IMR-90 (cell line): ENCODE results near the gene DNPH1.

Experiments
- BHLHE40 ChIP-seq: fragments of 150-350 bp; IDR thresholded peaks from 2 replicates; pipeline ENCODE4 v1.6.1; 2016; ENCODE audit warnings: mild to moderate bottlenecking, low read depth, low read length
- CEBPB ChIP-seq: IDR thresholded peaks from 2 replicates; pipeline ENCODE4 v1.6.1; 2012; ENCODE audit warnings: low read depth, low read length, improper control_type of control experiment
- CHD1 ChIP-seq: IDR thresholded peaks from 2 replicates; pipeline ENCODE4 v1.6.1; 2012; ENCODE audit warnings: low read depth, low read length, improper control_type of control experiment
- CTCF ChIP-seq: conservative IDR thresholded peaks from 2 replicates; pipeline ENCODE4 v1.5.1; 2012; ENCODE audit warnings: mild to moderate bottlenecking, low read depth, low read length, improper control_type of control experiment
- MAFK ChIP-seq: IDR thresholded peaks from 2 replicates; pipeline ENCODE4 v1.6.1; 2012; ENCODE audit warnings: low read depth, low read length, improper control_type of control experiment
- MAZ ChIP-seq: IDR thresholded peaks from 2 replicates; pipeline ENCODE4 v1.6.1; 2012; ENCODE audit warnings: low read depth, mild to moderate bottlenecking, low read length, improper control_type of control experiment, moderate library complexity, borderline replicate concordance
- MXI1 ChIP-seq: IDR thresholded peaks from 2 replicates; pipeline ENCODE4 v1.6.1; 2012; ENCODE audit warnings: low read depth, mild to moderate bottlenecking, low read length, moderate library complexity, borderline replicate concordance
- POLR2A ChIP-seq: IDR thresholded peaks from 2 replicates; pipeline ENCODE4 v1.6.1; 2012; ENCODE audit warnings: mild to moderate bottlenecking, low read depth, low read length
- RAD21 ChIP-seq: IDR thresholded peaks from 2 replicates; pipeline ENCODE4 v1.6.1; 2012; ENCODE audit warnings: low read length, improper control_type of control experiment
- RCOR1 ChIP-seq: IDR thresholded peaks from 2 replicates; pipeline ENCODE4 v1.6.1; 2012; ENCODE audit warnings: mild to moderate bottlenecking, low read length, improper control_type of control experiment; ENCODE audit not compliant: insufficient replicate concordance
- RFX5 ChIP-seq: IDR thresholded peaks from 2 replicates; pipeline ENCODE4 v1.8.0; 2012; ENCODE audit warnings: low read depth, mild to moderate bottlenecking, low read length, moderate library complexity
- SMC3 ChIP-seq: fragments of 150-350 bp; IDR thresholded peaks from 2 replicates; pipeline ENCODE4 v1.6.1; 2016; ENCODE audit warnings: low read depth, mild to moderate bottlenecking, antibody characterized with exemption, low read length, moderate library complexity
- USF2 ChIP-seq: fragments of 150-350 bp; IDR thresholded peaks from 2 replicates; pipeline ENCODE4 v1.6.1; 2017; ENCODE audit warnings: mild to moderate bottlenecking, antibody characterized with exemption, low read length, low read depth

- TF ChIP-seq MXI1 (no peak), CHD1 (no peak), MAZ (no peak), CTCF (no peak), POLR2A (no peak), RAD21 (no peak), BHLHE40 (no peak), SMC3 (no peak), MAFK (no peak), CEBPB (no peak), RCOR1 (no peak), USF2 (no peak), RFX5 (no peak)
Observed at GRCh38 chr6:43205849-43206248, 23.4 kb downstream of the DNPH1 start.
